Inferior parietal cortex (tissue), 1 donor: Measurements from ENCODE around the gene COG1.

Experiments used
- DNase-seq: peaks from one replicate; pipeline ENCODE4 v3.0.0-alpha.2; 2016; ENCODE audit errors: extremely low spot score

COG1 gene

GRCh38 chr17:73230088-73230487, 37.2 kb downstream of the COG1 start:
- DNase-seq = no peak

GRCh38 chr17:73231395-73231794, 38.5 kb downstream of the COG1 start:
- no peak for DNase-seq

GRCh38 chr17:73231841-73232586, 39.2 kb downstream of the COG1 start:
- peak; percentile 97 for DNase-seq

GRCh38 chr17:73232587-73233373, 39.9 kb downstream of the COG1 start:
- no peak for DNase-seq

- no peak for DNase-seq
These were observed 41.9 kb downstream of the COG1 start for GRCh38 chr17:73234736-73235135.

- no peak for DNase-seq
These were observed 44.9 kb downstream of the COG1 start for GRCh38 chr17:73237714-73238113.

GRCh38 chr17:73240561-73240960, 47.7 kb downstream of the COG1 start:
- no peak for DNase-seq

GRCh38 chr17:73247726-73248125, 54.9 kb downstream of the COG1 start:
- no peak for DNase-seq

- no peak for DNase-seq
These were observed 55.7 kb downstream of the COG1 start for GRCh38 chr17:73248532-73248931.

GRCh38 chr17:73249700-73250099, 56.8 kb downstream of the COG1 start:
- DNase-seq = no peak

- no peak for DNase-seq
These were observed 58.2 kb downstream of the COG1 start for GRCh38 chr17:73250851-73251640.

GRCh38 chr17:73251871-73252270, 59.0 kb downstream of the COG1 start:
- no peak for DNase-seq

- DNase-seq = peak; percentile 80
These were observed 62.9 kb downstream of the COG1 start for GRCh38 chr17:73255671-73256181.

- DNase-seq = no peak
These were observed 63.4 kb downstream of the COG1 start for GRCh38 chr17:73256220-73256619.

- no peak for DNase-seq
These were observed 64.7 kb downstream of the COG1 start for GRCh38 chr17:73257516-73257915.
